Measurements from ENCODE around the gene CYP21A2.
"Not testable (repeated sequence)": the region's sequence is repeated elsewhere in the genome, so short reads cannot be mapped to it uniquely, and the experiment has no call there.

- TF ChIP-seq CTCF (conservative IDR thresholded peaks at IDR 0.05; ENCODE audit: low read length); EZH2phosphoT487 (IDR thresholded peaks at IDR 0.05; ENCODE audit: borderline replicate concordance, low read depth, low read length): not testable (repeated sequence)
Observed at GRCh38 chr6:32055756-32056155, 17.5 kb downstream of the CYP21A2 start.

Data from OCI-LY7 (cell line).